Measurements from ENCODE around the gene HRH3. TPM values are rescaled to one million over a fixed set of nuclear protein-coding genes. Genes with fewer than 3 reads are reported as not detected.

Gene HRH3
- total RNA-seq, 4 donors from 2014 or later, result not detected

DNA sequence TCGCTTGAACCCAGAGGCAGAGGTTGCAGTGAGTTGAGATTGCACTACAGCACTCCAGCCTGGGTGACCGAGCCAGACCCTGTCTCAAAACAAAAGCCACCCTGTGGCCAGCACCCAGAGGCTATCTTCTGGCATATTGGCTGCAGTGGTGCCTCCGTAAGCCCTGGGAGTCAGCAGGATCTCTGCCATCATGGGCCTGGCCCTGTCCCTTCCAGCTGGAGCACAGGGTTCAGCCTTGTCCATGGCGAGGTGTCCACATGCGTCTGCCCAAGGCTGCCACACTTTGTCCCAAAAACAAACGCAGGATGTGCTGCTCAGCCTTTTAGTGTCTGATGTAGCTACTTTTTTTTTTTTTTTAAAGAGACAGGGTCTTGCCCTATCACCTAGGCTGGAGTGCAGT lies 52.6 kb downstream of the HRH3 start:
- H3K4me1 ChIP-seq, result no peaks in the 10 kb centered on the region
- H3K4me3 ChIP-seq, result no peak overlapping the region
- no peak overlapping the region for H3K27ac ChIP-seq
- no peak for DNase-seq (ENCODE audit: low spot score in 2 of 2)
- no peaks in the 10 kb centered on the region for H3K9me3 ChIP-seq
- no peak for TF ChIP-seq POLR2AphosphoS5 (IDR thresholded peaks at IDR 0.05)
- no peak for TF ChIP-seq EP300 (IDR thresholded peaks at IDR 0.05)
- TF ChIP-seq, protein P1, sequence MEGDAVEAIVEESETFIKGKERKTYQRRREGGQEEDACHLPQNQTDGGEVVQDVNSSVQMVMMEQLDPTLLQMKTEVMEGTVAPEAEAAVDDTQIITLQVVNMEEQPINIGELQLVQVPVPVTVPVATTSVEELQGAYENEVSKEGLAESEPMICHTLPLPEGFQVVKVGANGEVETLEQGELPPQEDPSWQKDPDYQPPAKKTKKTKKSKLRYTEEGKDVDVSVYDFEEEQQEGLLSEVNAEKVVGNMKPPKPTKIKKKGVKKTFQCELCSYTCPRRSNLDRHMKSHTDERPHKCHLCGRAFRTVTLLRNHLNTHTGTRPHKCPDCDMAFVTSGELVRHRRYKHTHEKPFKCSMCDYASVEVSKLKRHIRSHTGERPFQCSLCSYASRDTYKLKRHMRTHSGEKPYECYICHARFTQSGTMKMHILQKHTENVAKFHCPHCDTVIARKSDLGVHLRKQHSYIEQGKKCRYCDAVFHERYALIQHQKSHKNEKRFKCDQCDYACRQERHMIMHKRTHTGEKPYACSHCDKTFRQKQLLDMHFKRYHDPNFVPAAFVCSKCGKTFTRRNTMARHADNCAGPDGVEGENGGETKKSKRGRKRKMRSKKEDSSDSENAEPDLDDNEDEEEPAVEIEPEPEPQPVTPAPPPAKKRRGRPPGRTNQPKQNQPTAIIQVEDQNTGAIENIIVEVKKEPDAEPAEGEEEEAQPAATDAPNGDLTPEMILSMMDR (IDR thresholded peaks at IDR 0.05), result no peak
- TF ChIP-seq POLR2A (IDR thresholded peaks at IDR 0.05), result no peak
- no peaks in the 10 kb centered on the region for H3K27me3 ChIP-seq
- peaks cover 75% of the 10 kb centered on the region for H3K36me3 ChIP-seq
- 81% methylated on average over 6 of the region's 6 CpGs for WGBS

DNA sequence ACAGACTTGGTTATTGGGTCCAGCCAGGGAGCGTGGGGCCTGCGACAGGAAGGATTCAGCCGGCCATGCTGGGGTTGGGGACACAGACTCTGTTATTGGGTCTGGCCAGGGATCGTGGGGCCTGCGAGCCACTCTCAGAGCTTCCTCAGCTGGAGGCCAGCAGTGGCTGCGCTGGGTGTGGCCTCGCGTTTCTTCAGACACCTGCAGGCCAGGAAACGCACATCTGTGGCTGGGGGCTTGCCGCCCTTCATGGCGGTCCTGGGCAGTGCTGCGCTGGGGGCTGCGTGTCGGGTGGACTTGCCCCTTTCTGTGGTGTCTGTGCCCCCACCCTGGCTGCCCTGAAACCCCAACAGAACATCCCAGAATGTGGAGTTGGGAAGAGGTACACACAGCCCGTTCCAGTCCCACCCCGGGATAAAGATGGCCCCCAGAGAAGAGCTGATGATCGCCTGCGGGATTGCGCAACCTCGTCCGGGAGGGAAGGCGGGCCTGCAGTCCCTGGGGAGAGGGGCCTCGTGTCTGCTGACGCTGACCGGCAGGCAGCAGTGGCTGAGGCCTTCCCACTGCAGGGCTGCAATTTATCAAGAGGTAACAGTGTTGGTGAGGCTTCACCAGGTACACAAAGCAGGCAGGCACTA lies 54.2 kb downstream of the HRH3 start:
- DNase-seq (ENCODE audit: low spot score in 2 of 2), result no peak
- H3K36me3 ChIP-seq, result peaks cover 86% of the 10 kb centered on the region
- no peaks in the 10 kb centered on the region for H3K27me3 ChIP-seq
- H3K27ac ChIP-seq, result no peak overlapping the region
- 83% methylated on average over 20 of the region's 25 CpGs for WGBS
- H3K9me3 ChIP-seq, result no peaks in the 10 kb centered on the region
- H3K4me3 ChIP-seq, result no peak overlapping the region
- H3K4me1 ChIP-seq, result no peaks in the 10 kb centered on the region
- TF ChIP-seq POLR2A (IDR thresholded peaks at IDR 0.05) (no peak), EP300 (IDR thresholded peaks at IDR 0.05) (no peak), POLR2AphosphoS5 (IDR thresholded peaks at IDR 0.05) (no peak)
- TF ChIP-seq, protein P1 (IDR thresholded peaks at IDR 0.05), result no peak

Other genes with a start within 250 kb of the HRH3 start
- 10 to 100 TPM; 18.0 to 31.8 (median 25.8) TPM for gene TAF4, start 154.4 kb downstream of the HRH3 start, total RNA-seq
- gene LSM14B, start 97.8 kb downstream of the HRH3 start, total RNA-seq, result 10 to 100 TPM; 32.4 to 45.7 (median 37.0) TPM
- gene PSMA7, start 76.9 kb downstream of the HRH3 start, total RNA-seq, result 100 to 1,000 TPM; 163 to 226 (median 208) TPM
- 10 to 100 TPM; 23.3 to 81.1 (median 26.9) TPM for gene SS18L1, start 76.5 kb downstream of the HRH3 start, total RNA-seq
- gene MTG2, start 37.2 kb downstream of the HRH3 start, total RNA-seq, result 10 to 100 TPM; 19.1 to 43.0 (median 30.3) TPM
- 100 to 1,000 TPM in 1 of 4 donors, 10 to 100 TPM in 3; 78.1 to 132 (median 84.0) TPM for gene OSBPL2, start 18.2 kb upstream of the HRH3 start, total RNA-seq
- 100 to 1,000 TPM in 3 of 4 donors, 10 to 100 TPM in 1; 84.7 to 155 (median 146) TPM for gene ADRM1, start 82.7 kb upstream of the HRH3 start, total RNA-seq
- 100 to 1,000 TPM; 200 to 623 (median 316) TPM for gene LAMA5, start 147.0 kb upstream of the HRH3 start, total RNA-seq
- gene RPS21, start 166.8 kb upstream of the HRH3 start, total RNA-seq, result 1,000 to 10,000 TPM; 1,604 to 3,217 (median 2,363) TPM
- 1 to 10 TPM; 3.8 to 7.2 (median 4.5) TPM for gene CABLES2, start 187.0 kb upstream of the HRH3 start, total RNA-seq
- gene RBBP8NL, start 207.3 kb upstream of the HRH3 start, total RNA-seq, result 1 to 10 TPM; 2.0 to 6.6 (median 3.9) TPM

Measured in suprapubic skin (tissue), 4 donors.